GM21737 (cell line): ENCODE results near the gene ANXA5.
"Not testable (repeated sequence)": the region's sequence is repeated elsewhere in the genome, so short reads cannot be mapped to it uniquely, and the experiment has no call there.

ENCODE experiments used
- ATAC-seq: cut with Tn5 transposase; IDR thresholded peaks from one replicate; pipeline ENCODE4 v1.9.1; 2021; ENCODE audit warnings: mild to moderate bottlenecking, moderate library complexity; ENCODE audit not compliant: unreplicated experiment

The ANXA5 gene

DNA sequence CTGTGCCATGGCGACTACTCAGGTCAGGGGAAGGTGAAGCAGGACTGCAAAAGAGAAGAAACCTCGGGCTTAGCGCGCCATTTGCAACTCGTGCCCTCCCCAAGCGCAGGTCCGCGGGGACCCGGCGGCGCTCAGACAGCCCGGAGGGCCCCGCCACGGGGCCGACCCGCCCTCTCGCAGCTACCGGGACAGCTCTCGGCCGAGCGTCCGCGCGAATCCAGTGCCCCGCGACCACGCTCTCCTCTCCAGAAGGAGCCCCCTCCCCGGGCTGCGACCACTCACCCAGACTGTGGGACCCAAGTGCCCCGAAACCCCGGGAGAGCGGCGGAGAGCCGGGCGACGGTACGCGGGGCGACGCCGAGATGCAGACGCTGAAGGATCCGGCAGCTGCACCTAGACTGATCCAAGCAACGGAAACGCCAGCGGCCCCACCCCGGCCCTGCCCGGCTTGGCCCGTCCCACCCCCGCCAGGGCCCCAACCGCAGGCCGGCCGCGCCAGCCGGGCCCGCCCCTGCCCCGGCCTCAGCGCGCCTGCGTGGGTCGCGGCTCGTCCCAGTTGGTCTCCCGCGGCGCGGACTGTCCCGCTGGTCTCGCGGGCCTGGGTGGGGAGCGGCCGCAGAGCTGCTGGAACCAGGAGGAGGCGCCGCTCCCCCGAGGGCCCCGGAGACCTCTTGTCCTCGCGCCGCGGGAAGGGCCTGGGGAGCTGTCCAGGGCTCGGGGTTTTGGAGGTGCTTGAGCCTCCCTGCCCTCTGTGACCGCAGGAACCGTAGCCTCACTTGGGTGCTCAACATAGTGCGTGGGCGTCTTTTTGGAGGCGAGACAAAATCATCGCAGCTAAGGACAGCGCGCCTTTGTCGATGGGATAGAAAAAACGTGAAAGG lies at the start of gene ANXA5:
Gene ANXA5 (minus strand): TSS at position 400 of the 881 bp plus-strand sequence. CDS start 391 bp downstream, at position 9.
- ATAC-seq: peak; percentile 93

DNA sequence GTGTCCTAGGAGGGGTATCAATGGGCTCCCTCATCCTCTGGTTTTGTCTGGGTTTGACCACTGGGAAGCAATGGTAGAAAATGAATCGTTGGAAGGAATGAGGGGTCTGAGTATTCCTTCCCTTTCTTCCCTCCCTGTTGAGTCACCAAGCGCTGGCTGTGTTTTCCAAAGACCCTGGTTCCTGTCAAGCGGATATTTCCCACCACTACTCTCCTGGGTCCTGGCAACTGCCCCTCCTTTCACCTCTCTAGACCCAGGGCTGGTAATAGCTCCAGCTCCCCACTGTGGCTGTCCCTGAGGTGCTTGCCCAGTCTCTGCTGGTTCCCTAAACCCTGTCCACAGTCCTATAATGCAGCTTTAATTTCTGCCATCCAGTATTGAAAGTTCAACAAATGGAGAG lies 46.0 kb upstream of the ANXA5 start:
- ATAC-seq: no peak

DNA sequence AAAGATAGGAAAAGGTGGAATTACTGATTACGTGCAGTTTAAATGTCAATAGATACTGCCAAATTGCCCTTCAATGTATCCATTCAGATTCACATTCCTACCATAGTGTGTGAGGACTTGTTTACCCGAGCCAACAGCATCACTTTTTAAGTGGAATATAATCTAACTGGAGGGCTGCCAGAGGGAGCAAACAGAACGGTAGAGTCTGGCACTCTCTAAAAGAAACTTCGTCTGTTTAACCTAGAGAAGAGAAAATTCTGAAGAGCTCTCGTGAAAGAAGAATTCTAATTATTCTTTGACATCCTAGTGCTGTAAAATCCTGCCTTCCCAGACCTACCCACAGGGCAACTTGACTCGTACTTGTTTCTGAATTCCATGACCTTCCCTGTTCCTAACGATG lies 45.0 kb upstream of the ANXA5 start:
- ATAC-seq: no peak

DNA sequence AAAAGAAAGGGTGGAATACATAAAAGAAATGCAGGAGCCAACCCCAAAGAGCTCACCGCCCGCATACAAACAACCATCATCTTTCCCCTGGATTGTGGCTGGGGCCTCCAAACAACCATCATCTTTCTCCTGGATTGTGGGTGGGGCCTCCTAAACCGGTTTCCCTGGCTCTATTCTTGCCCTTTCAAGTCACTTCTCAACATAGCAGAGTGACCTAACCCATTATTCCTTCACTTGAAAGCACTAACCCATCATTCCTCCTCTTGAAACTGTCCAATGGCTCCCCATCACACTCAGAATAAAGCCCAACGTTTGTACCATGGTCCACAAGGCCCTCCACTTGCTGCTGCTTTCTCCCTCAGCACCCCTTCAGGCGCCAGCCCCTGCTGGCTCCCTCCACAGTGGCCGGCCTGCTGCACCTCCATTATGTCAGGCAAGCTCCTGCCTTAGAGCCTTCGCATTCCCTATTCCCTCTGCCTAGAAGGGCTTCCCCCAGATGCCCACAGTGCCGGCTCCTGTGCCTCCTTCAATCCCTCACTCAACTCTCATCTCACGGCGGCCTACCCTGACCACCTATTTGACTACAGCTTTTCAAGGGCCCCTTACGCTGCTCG lies 44.1 kb upstream of the ANXA5 start:
- no peak for ATAC-seq

DNA sequence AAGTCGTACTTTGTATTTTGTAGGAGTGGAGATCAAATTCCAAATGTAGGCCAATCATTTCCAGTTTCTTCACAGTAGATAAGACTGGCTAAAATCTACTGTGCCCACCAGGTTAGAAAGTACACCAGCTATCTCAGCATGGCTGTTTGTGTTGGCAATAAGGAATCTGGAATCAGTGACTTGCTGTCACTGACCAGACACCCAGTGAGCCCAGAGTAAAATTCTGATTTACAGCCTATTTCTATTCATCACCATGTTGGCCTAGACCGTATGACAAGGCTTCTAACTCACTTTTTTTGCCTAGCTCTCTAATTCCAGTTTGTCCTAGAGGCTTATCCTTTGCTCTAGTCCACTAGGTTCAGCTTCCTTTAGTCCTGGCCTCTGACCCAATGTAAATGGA lies 42.8 kb upstream of the ANXA5 start:
- ATAC-seq: no peak

DNA sequence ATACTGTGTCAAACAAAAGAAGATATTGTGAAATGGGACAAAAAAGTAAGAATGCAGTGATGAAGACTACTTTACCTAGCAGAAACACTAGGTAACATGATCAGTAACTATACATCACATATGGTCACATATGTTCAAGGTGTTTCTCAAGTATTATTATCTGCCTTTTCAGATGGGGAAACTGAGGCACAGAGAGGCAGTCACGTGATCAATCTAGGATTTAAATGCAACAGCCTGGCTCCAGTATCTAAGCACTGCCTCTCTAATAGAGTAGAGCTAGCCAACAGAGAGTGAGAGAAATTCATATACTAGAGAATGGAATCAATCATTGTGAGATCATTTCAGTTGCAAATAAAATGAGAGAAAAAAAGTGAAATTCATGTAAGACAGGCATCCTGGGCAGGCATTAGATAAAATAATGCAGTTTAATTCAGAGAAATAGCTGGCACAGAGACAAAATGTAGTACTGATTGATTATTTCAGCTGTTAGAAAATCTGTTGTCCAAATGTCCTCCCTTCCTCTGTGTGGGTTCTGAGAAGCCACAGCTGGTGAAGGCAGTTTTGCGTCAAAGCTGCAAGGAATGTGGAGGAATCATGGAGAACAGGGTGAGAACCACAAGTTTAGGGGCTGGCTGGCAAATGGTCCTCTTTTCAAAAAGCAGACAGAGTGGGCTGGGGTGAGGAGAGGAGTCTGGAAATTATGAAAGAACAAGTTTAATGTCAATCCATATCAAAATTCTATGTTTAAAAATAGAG lies 42.2 kb upstream of the ANXA5 start:
- no peak for ATAC-seq

DNA sequence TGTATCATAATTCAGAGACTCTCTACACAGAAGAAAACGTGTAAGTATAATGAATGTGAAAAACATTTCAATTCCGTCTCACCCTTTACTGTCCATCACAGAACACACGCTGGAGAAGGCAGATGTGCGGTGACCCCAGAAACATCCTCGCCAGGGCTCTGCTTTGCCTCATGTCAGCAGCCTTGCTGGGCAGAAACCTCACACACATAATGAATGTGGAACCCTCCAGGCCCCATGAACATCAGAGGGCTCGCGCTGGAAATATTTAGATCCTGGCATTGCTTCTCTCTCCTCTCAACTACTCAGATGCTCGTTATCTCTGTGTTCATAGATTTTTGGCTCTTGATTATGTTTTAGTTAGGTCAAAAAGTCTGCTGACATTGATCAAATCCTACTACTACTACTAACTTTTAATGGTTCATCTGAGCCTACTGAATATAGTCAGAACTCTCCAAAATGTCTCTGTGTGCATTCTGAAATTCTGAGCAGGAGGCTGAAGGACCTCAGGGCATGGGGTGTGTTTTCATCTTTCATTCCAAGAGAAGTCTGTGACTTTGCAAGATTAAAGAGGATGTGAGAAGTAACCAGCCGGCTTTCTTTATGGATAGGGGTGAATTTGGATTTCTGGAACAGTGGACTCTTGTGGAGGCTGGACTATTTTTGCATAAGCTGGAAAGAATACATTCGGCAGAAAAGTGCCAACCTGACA lies 41.2 kb upstream of the ANXA5 start:
- no peak for ATAC-seq

DNA sequence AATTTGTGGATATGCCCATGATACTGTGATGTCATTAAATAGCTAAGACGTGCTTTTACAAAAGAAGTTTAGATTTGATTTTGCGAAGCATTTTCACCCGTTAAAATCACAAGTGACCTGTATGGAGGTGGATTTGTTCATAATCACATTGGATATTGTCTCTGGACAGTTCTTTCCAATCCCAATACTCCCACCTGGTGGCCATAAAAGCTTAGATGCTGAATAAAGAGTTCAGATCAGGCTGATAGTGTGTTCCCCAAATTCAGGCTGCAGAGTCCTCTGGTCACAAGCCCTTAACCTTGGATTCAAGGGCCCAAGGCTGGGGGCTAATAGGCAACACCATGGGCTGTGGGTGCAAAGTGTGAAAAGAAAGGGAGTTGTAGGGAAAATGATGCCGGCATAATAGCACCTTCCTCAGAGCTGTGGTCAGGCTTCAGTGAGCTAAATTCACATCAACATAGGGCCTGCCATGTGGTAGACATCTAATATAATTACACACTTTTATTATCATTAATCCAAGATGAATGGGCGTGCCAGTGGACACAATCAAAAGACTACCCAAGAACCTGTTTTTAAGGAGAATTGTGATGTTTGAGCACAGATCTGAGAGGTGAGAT lies 40.1 kb upstream of the ANXA5 start:
- ATAC-seq: no peak

DNA sequence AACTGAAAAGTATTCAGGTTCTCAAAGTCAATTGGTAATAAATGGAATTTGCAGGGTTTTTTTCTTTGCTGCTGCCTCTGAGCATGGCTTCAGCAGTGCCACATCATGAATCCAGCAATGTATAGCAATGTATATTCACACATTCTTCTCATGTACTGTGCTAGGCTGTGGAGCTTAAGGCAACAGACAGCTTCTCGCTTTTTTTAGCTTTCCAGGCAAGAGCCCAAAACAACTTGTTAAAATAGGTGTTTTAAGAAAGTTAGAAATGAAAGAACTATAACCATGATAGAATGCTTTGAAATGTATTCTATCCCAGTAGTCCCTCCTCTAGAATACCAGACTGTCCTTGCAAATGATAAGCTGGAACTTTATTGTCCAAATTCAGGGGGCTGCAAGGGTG lies 37.8 kb upstream of the ANXA5 start:
- no peak for ATAC-seq

DNA sequence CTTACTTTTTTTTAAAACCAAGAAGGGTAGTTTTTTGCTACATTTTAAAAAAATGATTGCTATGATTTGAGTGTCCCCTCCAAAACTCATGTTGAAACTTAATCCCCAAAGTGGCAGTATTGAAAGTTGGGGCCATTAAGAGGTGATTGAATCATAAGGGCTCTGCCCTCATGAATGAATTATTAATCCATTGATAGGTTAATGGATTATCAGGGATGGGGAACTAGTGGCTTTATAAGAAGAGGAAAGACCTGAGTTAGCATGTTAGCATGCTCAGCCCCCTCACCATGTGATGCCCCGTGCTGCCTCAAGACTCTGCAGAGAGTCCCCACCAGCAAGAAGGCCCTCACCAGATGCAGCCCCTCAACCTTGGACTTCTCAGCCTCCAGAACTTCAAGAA lies 37.2 kb upstream of the ANXA5 start:
- no peak for ATAC-seq

DNA sequence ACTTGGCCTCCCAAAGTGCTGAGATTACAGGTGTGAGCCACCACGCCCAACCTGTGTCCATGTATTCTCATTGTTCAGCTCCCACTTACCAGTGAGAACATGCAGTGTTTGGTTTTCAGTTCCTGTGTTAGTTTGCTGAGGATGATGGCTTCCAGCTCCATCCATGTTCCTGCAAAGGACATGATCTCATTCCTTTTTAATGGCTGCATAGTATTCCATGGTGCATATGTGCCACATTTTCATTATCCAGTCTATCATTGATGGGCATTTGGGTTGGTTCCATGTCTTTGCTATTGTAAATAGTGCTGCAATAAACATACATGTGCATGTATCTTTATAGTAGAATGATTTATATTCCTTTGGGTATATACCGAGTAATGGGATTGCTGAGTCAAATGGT lies 33.0 kb upstream of the ANXA5 start:
- ATAC-seq: not testable (repeated sequence)

DNA sequence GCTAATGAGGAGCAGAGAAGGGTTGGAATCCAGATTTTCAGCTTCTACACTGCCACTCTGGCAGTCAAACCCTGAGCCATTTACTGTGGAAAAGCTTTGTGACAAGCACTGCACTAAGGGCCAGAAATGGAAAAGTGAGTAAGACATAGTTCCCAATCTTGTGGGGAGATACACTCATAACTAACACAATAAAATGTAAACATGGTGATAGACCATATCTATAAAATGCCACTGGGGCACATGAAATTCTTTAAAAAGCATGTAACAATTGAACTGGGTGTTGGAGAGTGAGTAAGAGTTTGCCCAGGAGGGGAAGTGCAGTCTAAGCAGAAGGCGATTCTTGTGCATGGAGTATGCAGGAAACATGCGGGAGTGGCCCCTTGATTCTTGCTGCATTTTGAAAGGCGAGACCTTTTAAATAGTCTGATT lies 32.0 kb upstream of the ANXA5 start:
- no peak for ATAC-seq

DNA sequence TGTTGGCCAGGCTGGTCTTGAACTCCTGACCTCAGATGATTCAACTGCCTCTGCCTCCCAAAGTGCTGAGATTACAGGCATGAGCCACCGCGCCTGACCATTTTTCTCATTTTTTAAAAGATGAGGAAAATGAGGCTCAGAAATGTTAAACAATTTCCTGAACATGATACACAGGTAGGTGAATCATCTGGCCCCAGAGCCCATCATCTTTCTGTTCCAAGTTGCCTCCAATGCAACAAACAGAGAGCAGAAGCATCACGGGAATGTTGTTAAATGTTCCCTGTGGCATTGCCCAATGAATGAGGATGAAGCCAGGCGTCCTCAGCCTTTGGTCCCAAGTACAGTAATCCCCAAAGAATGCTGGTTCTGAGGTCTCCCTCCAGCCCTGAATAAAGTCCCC lies 31.3 kb upstream of the ANXA5 start:
- no peak for ATAC-seq

DNA sequence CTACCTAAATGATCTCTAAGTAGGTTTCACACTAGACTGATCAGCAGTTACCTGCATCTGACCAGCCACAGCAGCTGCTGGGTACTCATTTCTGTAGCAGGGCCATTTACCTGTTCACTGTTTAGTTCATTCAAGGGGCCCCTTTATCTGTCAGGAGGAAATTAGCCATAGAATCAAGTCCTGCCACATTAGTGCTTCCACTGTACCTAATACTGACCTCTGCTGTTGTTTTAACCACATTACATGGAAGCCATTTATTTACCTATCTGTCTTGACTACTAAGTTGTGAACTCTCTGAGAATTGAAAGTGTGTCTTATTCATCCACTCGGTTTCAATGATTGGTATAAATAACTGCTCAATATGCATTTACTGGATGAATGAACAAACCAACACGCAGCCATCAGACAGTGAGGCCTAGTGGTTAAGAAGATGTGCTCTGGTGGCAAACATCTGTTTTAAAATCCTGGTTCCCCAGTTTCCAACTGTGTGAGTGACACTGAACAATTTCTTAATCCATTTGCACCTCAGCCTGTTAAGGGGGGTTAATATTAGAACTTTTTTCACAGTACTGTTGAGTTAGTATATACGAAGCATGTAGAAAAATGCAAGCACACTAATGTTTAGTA lies 30.0 kb upstream of the ANXA5 start:
- ATAC-seq: peak; percentile 94

DNA sequence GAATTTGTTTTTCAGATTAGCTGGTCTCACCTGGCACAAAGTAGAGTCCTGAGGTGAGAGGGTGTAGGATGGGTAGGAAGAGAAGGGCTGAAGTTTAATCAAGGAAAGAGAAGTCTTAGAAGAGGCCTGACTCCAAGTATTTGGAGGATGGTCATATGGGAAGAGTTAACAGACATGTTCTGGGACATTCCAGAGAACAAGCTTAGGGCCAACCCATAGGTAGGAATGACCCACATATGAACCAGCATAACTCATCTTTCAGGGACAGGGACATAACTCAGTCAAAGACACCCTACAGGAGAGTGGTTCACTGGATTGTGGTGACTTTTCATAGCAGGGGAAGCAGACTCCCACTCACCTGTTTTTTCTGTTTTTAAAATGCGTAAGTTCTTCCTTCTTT lies 27.9 kb upstream of the ANXA5 start:
- no peak for ATAC-seq

DNA sequence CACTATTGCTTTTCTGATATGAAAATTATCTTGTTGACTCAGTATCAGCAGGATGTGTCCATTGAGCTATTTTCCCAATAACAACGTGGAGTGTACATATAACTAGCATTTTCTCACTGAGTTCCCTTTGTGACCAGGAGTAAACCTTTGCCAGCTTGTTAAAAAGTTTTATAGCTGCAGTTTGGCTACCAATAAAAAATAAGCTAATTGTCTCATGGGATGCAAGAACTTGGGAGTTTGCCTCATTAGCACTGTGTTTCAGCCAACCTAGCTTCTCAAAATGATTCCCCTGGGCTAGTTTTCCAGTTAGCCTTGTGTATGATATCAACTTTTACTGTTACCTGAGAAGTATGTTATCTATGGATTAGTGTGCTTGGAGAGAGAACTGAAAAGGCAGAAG lies 24.9 kb upstream of the ANXA5 start:
- no peak for ATAC-seq

DNA sequence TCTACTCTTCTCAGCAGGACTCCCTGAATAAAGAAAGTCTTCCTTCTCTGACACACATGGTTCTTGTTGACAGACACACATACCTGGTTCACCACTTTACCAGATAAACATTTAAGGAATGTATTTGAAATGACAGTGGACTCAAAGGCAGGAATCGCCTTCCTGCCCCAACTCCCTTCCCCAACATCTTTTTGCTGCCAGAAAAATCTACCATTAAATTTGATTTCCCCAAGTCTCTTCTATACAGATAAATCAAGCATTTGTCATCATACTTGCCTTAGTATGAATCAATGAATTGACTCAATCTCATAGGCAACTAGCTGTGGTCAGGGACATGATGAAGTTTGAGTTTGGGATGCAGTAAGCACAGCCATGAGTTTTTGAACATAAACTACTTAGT lies 23.3 kb upstream of the ANXA5 start:
- no peak for ATAC-seq

DNA sequence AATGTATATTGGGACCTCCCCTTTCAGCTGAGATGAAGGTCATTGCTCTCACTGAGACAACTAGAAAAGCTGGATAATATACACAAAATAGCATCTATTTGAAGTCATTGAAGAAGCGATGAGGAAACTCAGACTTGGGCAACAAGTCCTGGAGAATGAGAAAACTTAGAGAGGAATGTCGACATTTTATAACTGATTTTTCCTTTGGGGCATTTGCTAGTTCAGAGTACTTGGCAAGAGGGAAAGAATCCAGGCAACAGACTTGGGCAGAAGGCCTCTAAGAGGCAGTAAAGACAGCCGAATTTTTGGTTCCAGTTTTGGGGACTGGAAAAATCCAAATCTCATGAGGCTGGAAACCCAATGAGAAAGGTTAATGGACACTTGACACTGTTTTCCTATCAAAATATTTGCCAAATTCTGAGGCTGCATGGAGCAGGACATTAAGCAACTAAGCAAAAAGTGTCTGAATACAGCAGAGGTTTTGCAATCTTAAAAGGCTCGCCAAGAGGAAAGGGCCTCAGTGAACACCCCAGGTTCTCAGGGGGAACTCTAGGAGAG lies 21.0 kb upstream of the ANXA5 start:
- ATAC-seq: no peak

DNA sequence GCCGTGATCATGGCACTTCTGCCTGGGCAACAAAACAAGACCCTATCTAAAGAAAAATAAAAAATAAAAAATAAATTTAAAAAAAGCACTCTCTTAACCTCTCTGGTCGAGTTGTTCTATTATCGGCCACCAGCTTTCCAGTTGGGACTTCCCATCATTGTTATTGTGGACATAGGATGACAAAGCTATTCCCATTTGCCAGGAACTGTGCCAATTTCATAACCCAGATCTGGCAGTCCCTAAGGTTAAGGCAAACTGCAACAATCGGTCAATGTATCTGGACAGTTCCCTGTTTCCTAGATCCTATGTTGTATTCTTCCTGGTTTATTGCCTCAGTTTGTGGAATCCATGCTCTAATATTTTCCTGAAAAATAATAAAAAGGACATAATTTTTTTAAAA lies 17.8 kb upstream of the ANXA5 start:
- ATAC-seq: no peak

DNA sequence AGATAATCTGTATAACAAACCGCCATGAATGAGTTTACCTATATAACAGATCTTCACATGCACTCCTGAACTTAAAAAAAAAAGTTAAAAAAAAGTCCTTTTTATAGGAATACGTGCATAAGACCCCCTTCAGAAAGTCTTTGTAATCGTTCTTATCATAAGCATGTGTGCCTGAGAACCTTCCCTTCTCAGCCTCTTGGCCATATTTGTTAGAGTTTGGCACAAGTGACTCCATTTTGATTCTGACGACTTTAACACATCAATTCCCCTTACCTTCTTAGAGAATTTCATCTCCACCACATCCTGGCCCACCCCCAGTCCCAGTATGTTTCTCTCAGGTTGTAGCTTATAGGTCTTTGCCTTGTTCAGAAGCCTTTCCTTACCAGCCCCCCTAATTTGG lies 16.0 kb upstream of the ANXA5 start:
- ATAC-seq: no peak
